DOHH2 (cell line): ENCODE results near the gene PHB1.

Experiments
- H3F3A ChIP-seq: fragments of 200-600 bp; sonication (generic), shearing (Covaris generic); 2 replicates; pipeline ENCODE4 v1.6.0; 2016; ENCODE audit warnings: antibody characterized with exemption, mild to moderate bottlenecking; ENCODE audit not compliant: control insufficient read depth, insufficient read depth
- H3K27ac ChIP-seq: fragments of 200-600 bp; sonication (generic); 2 replicates; pipeline ENCODE4 v1.5.1; 2014; ENCODE audit warnings: low read depth, mild to moderate bottlenecking, low read length, moderate library complexity
- H3K27me3 ChIP-seq: fragments of 200-600 bp; sonication (generic); 2 replicates; pipeline ENCODE4 v1.6.1; 2014; ENCODE audit warnings: mild to moderate bottlenecking, low read length, mixed read lengths; ENCODE audit not compliant: control insufficient read depth
- H3K36me3 ChIP-seq: fragments of 200-600 bp; sonication (generic); 2 replicates; pipeline ENCODE4 v1.6.1; 2014; ENCODE audit warnings: mild to moderate bottlenecking, low read length, moderate library complexity, mixed read lengths; ENCODE audit not compliant: control insufficient read depth
- H3K4me1 ChIP-seq: fragments of 200-600 bp; sonication (generic); 2 replicates; pipeline ENCODE4 v1.6.1; 2014; ENCODE audit warnings: mild to moderate bottlenecking, low read length, mixed read lengths; ENCODE audit not compliant: control insufficient read depth
- H3K4me2 ChIP-seq: fragments of 200-600 bp; sonication (generic); 2 replicates; pipeline ENCODE4 v1.6.0; 2014; ENCODE audit warnings: mild to moderate bottlenecking, low read length, moderate library complexity
- H3K4me3 ChIP-seq: fragments of 200-600 bp; sonication (generic); 2 replicates; pipeline ENCODE4 v1.5.1; 2014; ENCODE audit warnings: mild to moderate bottlenecking, low read length, mixed read lengths
- H3K79me2 ChIP-seq: fragments of 200-600 bp; sonication (generic); 2 replicates; pipeline ENCODE4 v1.6.1; 2014; ENCODE audit warnings: mild to moderate bottlenecking, low read length, mixed read lengths; ENCODE audit not compliant: control insufficient read depth
- H3K9me2 ChIP-seq: fragments of 200-600 bp; sonication (generic); replicated peaks from 2 replicates; pipeline ENCODE4 v1.6.1; 2014; ENCODE audit warnings: mild to moderate bottlenecking, low read length, mixed read lengths; ENCODE audit not compliant: control insufficient read depth
- H3K9me3 ChIP-seq: fragments of 200-600 bp; sonication (generic); 2 replicates; pipeline ENCODE4 v1.6.1; 2014; ENCODE audit warnings: antibody characterized with exemption, low read length, mixed read lengths; ENCODE audit not compliant: control insufficient read depth, insufficient read depth
- H4K20me1 ChIP-seq: fragments of 200-600 bp; sonication (generic); 2 replicates; pipeline ENCODE4 v1.6.0; 2014; ENCODE audit warnings: low read depth, mild to moderate bottlenecking, antibody characterized with exemption, low read length, moderate library complexity; ENCODE audit not compliant: control insufficient read depth, insufficient read depth
- EZH2phosphoT487 ChIP-seq: fragments of 200-600 bp; sonication (generic); IDR thresholded peaks from 2 replicates; pipeline ENCODE4 v1.6.1; 2017; ENCODE audit warnings: borderline replicate concordance, mild to moderate bottlenecking, antibody characterized with exemption, low read length, moderate library complexity, mixed read lengths
- TF ChIP-seq, protein P1 (sequence below): fragments of 200-600 bp; sonication (generic); IDR thresholded peaks from one replicate; pipeline ENCODE4 v1.5.1; 2014; ENCODE audit warnings: antibody characterized with exemption, mild to moderate bottlenecking, low read depth, low read length; ENCODE audit not compliant: poor library complexity, severe bottlenecking

Gene PHB1

GRCh38 chr17:49414622-49415350, at the start of gene PHB1:
TSS of gene PHB1 (minus strand) at chr17:49414882. CDS start at chr17:49413264, 1,618 bp downstream.
- no peak within 1 kb of the TSS for H3K27ac ChIP-seq
- peak within 1 kb of the TSS; percentile 89 for H3K4me3 ChIP-seq
- no peaks in the 10 kb centered on the region for H3K9me2 ChIP-seq
- H3K9me3 ChIP-seq, result no peaks in the 10 kb centered on the region
- H3K4me1 ChIP-seq, result peaks cover 14% of the 10 kb centered on the region
- H3K4me2 ChIP-seq, result peak within 1 kb of the TSS; percentile 75
- H3F3A ChIP-seq, result peaks cover 4% of the 10 kb centered on the region; the same call in 1 of the 2 replicates
- H4K20me1 ChIP-seq, result peaks cover 3% of the 10 kb centered on the region; the same call in 1 of the 2 replicates
- H3K36me3 ChIP-seq, result peaks cover 32% of the 10 kb centered on the region
- TF ChIP-seq, protein P1, sequence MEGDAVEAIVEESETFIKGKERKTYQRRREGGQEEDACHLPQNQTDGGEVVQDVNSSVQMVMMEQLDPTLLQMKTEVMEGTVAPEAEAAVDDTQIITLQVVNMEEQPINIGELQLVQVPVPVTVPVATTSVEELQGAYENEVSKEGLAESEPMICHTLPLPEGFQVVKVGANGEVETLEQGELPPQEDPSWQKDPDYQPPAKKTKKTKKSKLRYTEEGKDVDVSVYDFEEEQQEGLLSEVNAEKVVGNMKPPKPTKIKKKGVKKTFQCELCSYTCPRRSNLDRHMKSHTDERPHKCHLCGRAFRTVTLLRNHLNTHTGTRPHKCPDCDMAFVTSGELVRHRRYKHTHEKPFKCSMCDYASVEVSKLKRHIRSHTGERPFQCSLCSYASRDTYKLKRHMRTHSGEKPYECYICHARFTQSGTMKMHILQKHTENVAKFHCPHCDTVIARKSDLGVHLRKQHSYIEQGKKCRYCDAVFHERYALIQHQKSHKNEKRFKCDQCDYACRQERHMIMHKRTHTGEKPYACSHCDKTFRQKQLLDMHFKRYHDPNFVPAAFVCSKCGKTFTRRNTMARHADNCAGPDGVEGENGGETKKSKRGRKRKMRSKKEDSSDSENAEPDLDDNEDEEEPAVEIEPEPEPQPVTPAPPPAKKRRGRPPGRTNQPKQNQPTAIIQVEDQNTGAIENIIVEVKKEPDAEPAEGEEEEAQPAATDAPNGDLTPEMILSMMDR, result no peak
- TF ChIP-seq EZH2phosphoT487, result no peak
- H3K79me2 ChIP-seq, result peaks cover 33% of the 10 kb centered on the region
- H3K27me3 ChIP-seq, result no peaks in the 10 kb centered on the region

DNA sequence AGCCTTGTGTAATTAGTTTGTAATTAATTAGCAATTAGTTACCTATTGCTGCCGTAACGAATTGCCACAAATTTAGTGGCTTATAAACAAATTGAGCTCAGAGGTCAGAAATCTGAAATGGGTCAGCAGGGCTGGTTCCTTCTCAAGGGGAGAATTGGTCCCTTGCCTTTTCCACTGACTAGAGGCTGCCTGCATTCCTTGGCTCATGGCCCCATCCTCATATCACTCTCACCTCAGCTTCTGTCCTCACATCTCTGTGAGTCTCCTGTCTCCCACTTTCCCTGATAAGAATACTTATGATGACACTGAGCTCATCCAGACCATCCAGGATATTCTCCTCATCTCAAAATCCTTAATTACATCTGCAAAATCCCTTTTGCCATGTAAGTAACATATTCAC, 49.4 kb upstream of the PHB1 start:
- no peak for TF ChIP-seq EZH2phosphoT487
- TF ChIP-seq, protein P1, result no peak
- H3K4me3 ChIP-seq, result no peak overlapping the region
- peaks cover 27% of the 10 kb centered on the region for H3K27me3 ChIP-seq
- H3K4me2 ChIP-seq, result no peak overlapping the region
- no peaks in the 10 kb centered on the region for H4K20me1 ChIP-seq
- H3K9me3 ChIP-seq, result no peaks in the 10 kb centered on the region
- no peaks in the 10 kb centered on the region for H3K4me1 ChIP-seq
- H3K27ac ChIP-seq, result no peak overlapping the region
- H3F3A ChIP-seq, result no peaks in the 10 kb centered on the region
- H3K36me3 ChIP-seq, result no peaks in the 10 kb centered on the region
- H3K79me2 ChIP-seq, result no peaks in the 10 kb centered on the region
- no peaks in the 10 kb centered on the region for H3K9me2 ChIP-seq

DNA sequence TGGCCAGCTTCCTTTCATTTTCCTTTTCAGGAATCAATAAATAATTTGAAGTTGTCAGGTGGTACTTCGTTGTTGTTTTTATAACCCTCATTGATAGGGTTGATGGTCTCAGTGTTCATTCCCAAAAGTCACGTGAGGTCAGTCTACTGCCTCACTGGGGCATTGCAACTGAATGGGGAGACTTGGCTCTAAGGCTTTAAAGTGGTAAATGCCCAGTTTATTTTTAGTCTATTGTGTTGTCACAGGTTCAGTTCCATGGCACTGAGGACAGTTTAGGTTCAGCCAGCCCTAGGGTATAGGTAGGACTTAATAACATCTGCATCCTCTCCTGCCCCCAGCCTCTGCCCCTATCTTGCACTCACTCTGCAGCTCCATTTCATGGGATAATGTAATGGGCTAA, 46.9 kb upstream of the PHB1 start:
- TF ChIP-seq EZH2phosphoT487, result no peak
- TF ChIP-seq, protein P1, result no peak
- H3K4me1 ChIP-seq, result no peaks in the 10 kb centered on the region
- no peaks in the 10 kb centered on the region for H3K79me2 ChIP-seq
- peaks cover 31% of the 10 kb centered on the region for H3K27me3 ChIP-seq
- no peaks in the 10 kb centered on the region for H4K20me1 ChIP-seq
- no peaks in the 10 kb centered on the region for H3K9me2 ChIP-seq
- H3K4me2 ChIP-seq, result no peak overlapping the region
- H3K36me3 ChIP-seq, result no peaks in the 10 kb centered on the region
- no peak overlapping the region for H3K27ac ChIP-seq
- H3K4me3 ChIP-seq, result no peak overlapping the region
- no peaks in the 10 kb centered on the region for H3K9me3 ChIP-seq
- no peaks in the 10 kb centered on the region for H3F3A ChIP-seq
